ENCODE results near the gene LY6G5B. TPM values are rescaled to one million over a fixed set of nuclear protein-coding genes. Genes with fewer than 3 reads are reported as not detected.

The LY6G5B gene
- total RNA-seq, 1 experiment from 2014 or later: 5.3 TPM

- Histone ChIP-seq H3K27me3 (ENCODE audit: low read length) (no peaks in the 10 kb centered on the region), H3K9me2 (replicated peaks; ENCODE audit: low read length) (no peaks in the 10 kb centered on the region), H3K4me2 (ENCODE audit: low read length) (no peak overlapping the region), H3K4me1 (ENCODE audit: insufficient read depth, low read length) (peaks cover 17% of the 10 kb centered on the region), H3K79me2 (ENCODE audit: low read length) (peaks cover 52% of the 10 kb centered on the region), H3F3A (ENCODE audit: low read length, unreplicated experiment) (no peaks in the 10 kb centered on the region), H3K9me3 (ENCODE audit: low read length) (no peaks in the 10 kb centered on the region), H3K9ac (ENCODE audit: low read length) (no peak overlapping the region), H3K27ac (ENCODE audit: low read length) (no peak overlapping the region), H4K20me1 (ENCODE audit: low read length) (peaks cover 24% of the 10 kb centered on the region), H3K4me3 (ENCODE audit: low read length) (no peak overlapping the region), H3K36me3 (ENCODE audit: low read depth, low read length) (peaks cover 55% of the 10 kb centered on the region), H2AFZ (ENCODE audit: low read length) (no peak overlapping the region)
- DNase-seq (no peak), ATAC-seq (no peak)
- intact Hi-C loops (cut with micrococcal nuclease): no loop called here
- no TSS peak for BruUV-seq (replicated peaks)
- ChIA-PET CTCF (no interaction called here), POLR2A (ENCODE audit: unreplicated experiment) (no interaction called here)
- TF ChIP-seq EZH2phosphoT487 (IDR thresholded peaks at IDR 0.05; ENCODE audit: borderline replicate concordance, low read length): no peak
- TF ChIP-seq EZH2 (IDR thresholded peaks at IDR 0.05; ENCODE audit: low read length, unreplicated experiment): no peak
- no peak for TF ChIP-seq CTCF (conservative IDR thresholded peaks at IDR 0.05; ENCODE audit: low read depth, low read length)
Observed at GRCh38 chr6:31624070-31624469, 45.7 kb upstream of the LY6G5B start.

GRCh38 chr6:31626952-31627351 is 42.8 kb upstream of the LY6G5B start:
- intact Hi-C loops (cut with micrococcal nuclease): no loop called here
- H3K4me1 ChIP-seq (ENCODE audit: insufficient read depth, low read length): peaks cover 11% of the 10 kb centered on the region
- ATAC-seq (no peak), DNase-seq (no peak)
- TF ChIP-seq EZH2 (IDR thresholded peaks at IDR 0.05; ENCODE audit: low read length, unreplicated experiment) (no peak), CTCF (conservative IDR thresholded peaks at IDR 0.05; ENCODE audit: low read depth, low read length) (no peak), EZH2phosphoT487 (IDR thresholded peaks at IDR 0.05; ENCODE audit: borderline replicate concordance, low read length) (no peak)
- H3K9me2 ChIP-seq (replicated peaks; ENCODE audit: low read length): no peaks in the 10 kb centered on the region
- no peaks in the 10 kb centered on the region for H3K27me3 ChIP-seq (ENCODE audit: low read length)
- no peak overlapping the region for H3K27ac ChIP-seq (ENCODE audit: low read length)
- ChIA-PET POLR2A (ENCODE audit: unreplicated experiment) (no interaction called here), CTCF (no interaction called here)
- no peak overlapping the region for H2AFZ ChIP-seq (ENCODE audit: low read length)
- H3K79me2 ChIP-seq (ENCODE audit: low read length): peaks cover 38% of the 10 kb centered on the region
- no peaks in the 10 kb centered on the region for H3K9me3 ChIP-seq (ENCODE audit: low read length)
- H4K20me1 ChIP-seq (ENCODE audit: low read length): peaks cover 20% of the 10 kb centered on the region
- H3K4me2 ChIP-seq (ENCODE audit: low read length): no peak overlapping the region
- H3K36me3 ChIP-seq (ENCODE audit: low read depth, low read length): peaks cover 83% of the 10 kb centered on the region
- BruUV-seq (replicated peaks): no TSS peak
- no peak overlapping the region for H3K9ac ChIP-seq (ENCODE audit: low read length)
- no peak overlapping the region for H3K4me3 ChIP-seq (ENCODE audit: low read length)
- no peaks in the 10 kb centered on the region for H3F3A ChIP-seq (ENCODE audit: low read length, unreplicated experiment)

GRCh38 chr6:31627690-31628287 is 42.0 kb upstream of the LY6G5B start:
- DNase-seq (no peak), ATAC-seq (no peak)
- H2AFZ ChIP-seq (ENCODE audit: low read length): no peak overlapping the region
- no peaks in the 10 kb centered on the region for H3K9me2 ChIP-seq (replicated peaks; ENCODE audit: low read length)
- no peak overlapping the region for H3K4me2 ChIP-seq (ENCODE audit: low read length)
- peaks cover 3% of the 10 kb centered on the region for H3K4me1 ChIP-seq (ENCODE audit: insufficient read depth, low read length)
- CTCF ChIA-PET: no interaction called here
- POLR2A ChIA-PET (ENCODE audit: unreplicated experiment): no interaction called here
- H3K9me3 ChIP-seq (ENCODE audit: low read length): no peaks in the 10 kb centered on the region
- H3K4me3 ChIP-seq (ENCODE audit: low read length): no peak overlapping the region
- no TSS peak for BruUV-seq (replicated peaks)
- H3K27ac ChIP-seq (ENCODE audit: low read length): no peak overlapping the region
- H3K9ac ChIP-seq (ENCODE audit: low read length): no peak overlapping the region
- peaks cover 91% of the 10 kb centered on the region for H3K36me3 ChIP-seq (ENCODE audit: low read depth, low read length)
- TF ChIP-seq EZH2 (IDR thresholded peaks at IDR 0.05; ENCODE audit: low read length, unreplicated experiment) (no peak), EZH2phosphoT487 (IDR thresholded peaks at IDR 0.05; ENCODE audit: borderline replicate concordance, low read length) (no peak), CTCF (conservative IDR thresholded peaks at IDR 0.05; ENCODE audit: low read depth, low read length) (no peak)
- H3K27me3 ChIP-seq (ENCODE audit: low read length): no peaks in the 10 kb centered on the region
- H4K20me1 ChIP-seq (ENCODE audit: low read length): peaks cover 14% of the 10 kb centered on the region
- peaks cover 30% of the 10 kb centered on the region for H3K79me2 ChIP-seq (ENCODE audit: low read length)
- intact Hi-C loops (cut with micrococcal nuclease): no loop called here
- H3F3A ChIP-seq (ENCODE audit: low read length, unreplicated experiment): no peaks in the 10 kb centered on the region

Measured in PC-3 (cell line).